ENCODE results near the gene ZRANB1. TPM values are rescaled to one million over a fixed set of nuclear protein-coding genes. Genes with fewer than 3 reads are reported as not detected.

The ZRANB1 gene
- total and polyA plus RNA-seq, 2 of the 4 experiments (the other 2 are of a cell fraction) = 11.2 to 24.7 TPM

- Histone ChIP-seq H3K79me1 (ENCODE audit: low read depth in 1 of 2, low read length in 2 of 2) (peaks cover 9 to 49% of the 10 kb centered on the region in 2 experiments; a peak in 3 of 4 replicates), H3K9me3 (ENCODE audit: control insufficient read depth, insufficient read depth, low read length) (no peaks in the 10 kb centered on the region), H3K27ac (ENCODE audit: insufficient read depth, low read length) (no peak overlapping the region), H3K9ac (ENCODE audit: low read depth, low read length) (no peak overlapping the region), H3K4me3 (ENCODE audit: insufficient read depth, low read depth, low read length) (no peak overlapping the region), H4K20me1 (ENCODE audit: insufficient read depth, low read length) (peaks cover 28% of the 10 kb centered on the region), H4K91ac (ENCODE audit: insufficient read depth, low read depth, low read length) (no peak overlapping the region), H3K4ac (ENCODE audit: low read depth, low read length) (no peak overlapping the region), H2BK15ac (ENCODE audit: low read depth, low read length) (no peak overlapping the region), H2AFZ (replicated peaks; ENCODE audit: low read length, poor library complexity) (no peak overlapping the region), H3K36me3 (ENCODE audit: control insufficient read depth, insufficient read depth, low read length) (peaks cover 81% of the 10 kb centered on the region), H2BK5ac (ENCODE audit: low read depth, low read length, poor library complexity, severe bottlenecking) (no peak overlapping the region), H3K4me1 (ENCODE audit: control insufficient read depth, insufficient read depth, low read length) (peaks cover 4% of the 10 kb centered on the region; the same call in 1 of the 2 replicates), H3K56ac (ENCODE audit: extremely low read depth, insufficient read depth, low read length) (no peak overlapping the region), H3K27me3 (ENCODE audit: control insufficient read depth, insufficient read depth, low read length) (no peaks in the 10 kb centered on the region), H3K14ac (replicated peaks; ENCODE audit: low read depth, low read length) (no peak overlapping the region), H3K18ac (ENCODE audit: low read depth, low read length) (no peak overlapping the region), H2BK20ac (ENCODE audit: low read depth, low read length) (no peak overlapping the region), H4K5ac (ENCODE audit: low read depth, low read length) (no peak overlapping the region), H4K8ac (ENCODE audit: low read depth in 2 of 2, low read length in 2 of 2) (no peak overlapping the region), H3K23ac (ENCODE audit: low read depth, low read length) (no peak overlapping the region), H2AK5ac (ENCODE audit: low read depth, low read length) (no peak overlapping the region), H2AK9ac (replicated peaks; ENCODE audit: low read depth, low read length, poor library complexity) (no peak overlapping the region), H2BK120ac (ENCODE audit: low read depth, low read length) (no peak overlapping the region), H3K4me2 (ENCODE audit: low read depth, low read length) (no peak overlapping the region), H3K9me1 (ENCODE audit: insufficient read depth, low read length) (peaks cover 2% of the 10 kb centered on the region; the same call in 1 of the 2 replicates)
- in situ Hi-C loops (cut with MboI; ENCODE audit: low sequenced_read_pairs) (loop anchor here (25.0 kb wide), 1 partner anchor 457 kb away; no protein-coding TSS in a partner anchor), dilution Hi-C loops (cut with HindIII; ENCODE audit: low sequenced_read_pairs, unreplicated experiment) (no loop called here), intact Hi-C loops (cut with micrococcal nuclease) (loop anchor here (5.0 to 10.0 kb wide), 2 partner anchors 348 to 721 kb away; partner anchors contain the start of gene EDRF1)
- BruUV-seq (replicated peaks) = no TSS peak
- ChIA-PET POLR2A (ENCODE audit: unreplicated experiment) (no interaction called here), CTCF (no interaction called here)
- DNase-seq (no peak), ATAC-seq (ENCODE audit: low read depth) (no peak)
- 94% methylated on average over 13 of the region's 21 CpGs; no CpG with 5 or more reads in 1 of the 2 experiments for WGBS, 2 experiments (ENCODE audit: extremely low coverage in 2 of 2, insufficient read length in 1 of 2)
- TF ChIP-seq POLR2A (IDR thresholded peaks at IDR 0.05; ENCODE audit: low read depth, low read length) = no peak
- TF ChIP-seq RCOR1 (IDR thresholded peaks at IDR 0.05; ENCODE audit: insufficient replicate concordance, low read length) = no peak
- no peak for TF ChIP-seq RAD21 (IDR thresholded peaks at IDR 0.05; ENCODE audit: low read length)
- TF ChIP-seq MAFK (IDR thresholded peaks at IDR 0.05; ENCODE audit: low read depth, low read length) = no peak
- TF ChIP-seq CEBPB (IDR thresholded peaks at IDR 0.05; ENCODE audit: low read depth, low read length) = no peak
Observed at GRCh38 chr10:124993736-124994451, 52.0 kb downstream of the ZRANB1 start.

All from IMR-90 (cell line).